Measurements from ENCODE around the gene ZMIZ1. TPM values are rescaled to one million over a fixed set of nuclear protein-coding genes. Genes with fewer than 3 reads are reported as not detected.

ZMIZ1 gene
- total RNA-seq, 2 donors from 2014 or later = 27.2 to 42.2 TPM

DNA sequence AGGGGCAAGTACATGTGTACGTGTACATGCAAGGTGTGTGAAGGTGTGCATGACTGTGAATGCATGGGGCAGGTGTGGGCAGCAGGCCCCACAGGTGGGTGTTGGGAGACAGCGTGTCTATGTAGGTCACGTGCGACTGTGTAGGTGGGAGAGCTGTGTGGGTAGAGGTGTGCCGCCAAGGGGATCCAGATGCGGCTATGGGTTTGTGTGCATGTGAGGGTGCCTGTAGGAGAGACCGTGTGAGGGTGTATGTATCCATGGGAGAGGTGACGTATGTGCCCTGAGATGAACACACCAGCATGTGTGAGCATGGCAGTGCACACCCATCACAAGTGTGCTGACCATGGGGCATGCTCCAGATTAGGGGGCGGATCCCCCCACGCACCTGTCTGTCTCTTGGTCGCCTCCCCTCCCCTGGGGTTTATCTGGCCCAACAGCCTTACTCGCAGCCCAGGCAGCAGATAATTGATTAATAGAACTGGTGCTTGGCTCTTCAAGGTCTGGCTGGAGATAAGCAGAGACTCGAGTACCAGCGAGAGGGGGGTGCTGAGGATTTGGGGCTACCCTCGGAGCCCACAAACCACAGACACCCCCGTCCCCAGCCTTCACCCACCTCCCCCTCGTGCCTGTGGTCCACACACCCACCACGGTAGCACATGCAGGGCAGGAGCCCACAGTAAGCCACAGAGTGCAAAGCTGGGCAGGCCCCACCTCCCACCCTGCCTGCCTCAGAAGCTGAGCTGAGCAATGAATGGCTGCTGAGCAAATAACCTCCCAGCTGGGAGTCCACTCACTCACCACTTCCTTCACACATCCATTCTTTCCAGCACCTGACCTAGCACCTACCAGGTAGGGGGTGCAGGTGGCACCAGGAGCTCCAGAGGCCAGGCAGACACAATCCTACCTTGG lies 41.4 kb upstream of the ZMIZ1 start:
- TF ChIP-seq, protein P1, sequence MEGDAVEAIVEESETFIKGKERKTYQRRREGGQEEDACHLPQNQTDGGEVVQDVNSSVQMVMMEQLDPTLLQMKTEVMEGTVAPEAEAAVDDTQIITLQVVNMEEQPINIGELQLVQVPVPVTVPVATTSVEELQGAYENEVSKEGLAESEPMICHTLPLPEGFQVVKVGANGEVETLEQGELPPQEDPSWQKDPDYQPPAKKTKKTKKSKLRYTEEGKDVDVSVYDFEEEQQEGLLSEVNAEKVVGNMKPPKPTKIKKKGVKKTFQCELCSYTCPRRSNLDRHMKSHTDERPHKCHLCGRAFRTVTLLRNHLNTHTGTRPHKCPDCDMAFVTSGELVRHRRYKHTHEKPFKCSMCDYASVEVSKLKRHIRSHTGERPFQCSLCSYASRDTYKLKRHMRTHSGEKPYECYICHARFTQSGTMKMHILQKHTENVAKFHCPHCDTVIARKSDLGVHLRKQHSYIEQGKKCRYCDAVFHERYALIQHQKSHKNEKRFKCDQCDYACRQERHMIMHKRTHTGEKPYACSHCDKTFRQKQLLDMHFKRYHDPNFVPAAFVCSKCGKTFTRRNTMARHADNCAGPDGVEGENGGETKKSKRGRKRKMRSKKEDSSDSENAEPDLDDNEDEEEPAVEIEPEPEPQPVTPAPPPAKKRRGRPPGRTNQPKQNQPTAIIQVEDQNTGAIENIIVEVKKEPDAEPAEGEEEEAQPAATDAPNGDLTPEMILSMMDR (IDR thresholded peaks at IDR 0.05) = no peak
- peak in 1 of 3 donors; percentile 7 for TF ChIP-seq POLR2A (IDR thresholded peaks at IDR 0.05)
- no peaks in the 10 kb centered on the region for H3K9me3 ChIP-seq
- H3K4me3 ChIP-seq = no peak overlapping the region
- 51 to 66% methylated on average over 12 to 17 of the region's 18 CpGs for WGBS, 2 donors
- intact Hi-C loops (cut with DNase I) = no loop called here
- peak overlapping the region in 3 of 4 donors; percentile 44 to 64 (median 56) for H3K27ac ChIP-seq
- no peaks in the 10 kb centered on the region for H3K27me3 ChIP-seq
- peak; percentile 16 to 34 (median 27) for DNase-seq
- no peaks in the 10 kb centered on the region for H3K36me3 ChIP-seq (replicated peaks in 1 of 2; ENCODE audit: insufficient read depth in 1 of 2, low read depth in 2 of 2)
- peaks cover 37% of the 10 kb centered on the region for H3K4me1 ChIP-seq
- ATAC-seq = peak; percentile 41

GRCh38 chr10:79028056-79028430 lies 40.7 kb upstream of the ZMIZ1 start:
- ATAC-seq (no peak), DNase-seq (peak in 1 of 4 donors; percentile 10)
- Histone ChIP-seq H3K27ac (peak overlapping the region in 3 of 4 donors; percentile 44 to 64 (median 56)), H3K4me3 (no peak overlapping the region), H3K36me3 (replicated peaks in 1 of 2; ENCODE audit: insufficient read depth in 1 of 2, low read depth in 2 of 2) (no peaks in the 10 kb centered on the region), H3K9me3 (no peaks in the 10 kb centered on the region), H3K4me1 (peaks cover 36% of the 10 kb centered on the region), H3K27me3 (no peaks in the 10 kb centered on the region)
- intact Hi-C loops (cut with DNase I) = no loop called here
- no peak for TF ChIP-seq POLR2A (IDR thresholded peaks at IDR 0.05)
- TF ChIP-seq, protein P1 (IDR thresholded peaks at IDR 0.05) = no peak
- 76 to 86% methylated on average over 2 to 4 of the region's 4 CpGs for WGBS, 2 donors

DNA sequence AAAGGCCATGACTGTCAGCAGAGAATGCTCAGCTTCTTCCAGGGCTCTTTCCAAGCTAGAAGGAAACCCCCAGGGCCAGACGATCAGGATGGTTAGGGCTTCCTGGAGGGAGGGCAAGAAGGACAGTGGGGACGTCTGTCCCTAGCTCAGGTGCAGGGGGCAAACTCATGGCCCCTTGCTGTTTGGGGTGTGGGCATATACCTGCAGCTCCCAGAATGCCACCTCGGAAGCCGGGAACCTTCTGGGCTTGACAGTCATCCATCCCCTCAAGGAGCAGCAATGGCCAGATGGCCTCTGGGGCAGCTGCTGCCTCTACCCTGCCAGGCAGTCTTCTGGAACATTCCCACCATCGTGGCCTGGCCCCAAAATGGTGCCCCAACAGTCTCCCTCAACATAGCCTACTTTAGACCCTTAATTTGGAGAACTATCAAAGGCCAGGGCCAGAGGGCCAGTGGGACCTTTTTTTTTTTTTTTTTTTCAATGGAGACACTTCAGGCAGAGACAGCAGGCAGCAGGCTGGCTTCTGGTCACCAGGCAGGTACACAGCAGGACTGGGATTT lies 40.2 kb upstream of the ZMIZ1 start:
- intact Hi-C loops (cut with DNase I) = no loop called here
- peaks cover 31% of the 10 kb centered on the region for H3K4me1 ChIP-seq
- TF ChIP-seq, protein P1 (IDR thresholded peaks at IDR 0.05) = no peak
- peak overlapping the region in 2 of 4 donors; percentile 44 to 56 for H3K27ac ChIP-seq
- no peak for ATAC-seq
- no peaks in the 10 kb centered on the region for H3K36me3 ChIP-seq (replicated peaks in 1 of 2; ENCODE audit: insufficient read depth in 1 of 2, low read depth in 2 of 2)
- no peak for DNase-seq
- no peaks in the 10 kb centered on the region for H3K9me3 ChIP-seq
- H3K27me3 ChIP-seq = no peaks in the 10 kb centered on the region
- 84 to 96% methylated on average over 3 to 4 of the region's 5 CpGs for WGBS, 2 donors
- H3K4me3 ChIP-seq = no peak overlapping the region

GRCh38 chr10:79029478-79030390 lies 39.0 kb upstream of the ZMIZ1 start:
- Histone ChIP-seq H3K27ac (no peak overlapping the region), H3K4me3 (no peak overlapping the region), H3K9me3 (no peaks in the 10 kb centered on the region), H3K4me1 (peaks cover 19% of the 10 kb centered on the region), H3K27me3 (no peaks in the 10 kb centered on the region), H3K36me3 (replicated peaks in 1 of 2; ENCODE audit: insufficient read depth in 1 of 2, low read depth in 2 of 2) (no peaks in the 10 kb centered on the region)
- WGBS, 2 donors = 86% methylated on average over 12 of the region's 12 CpGs
- no peak for ATAC-seq
- DNase-seq = no peak
- intact Hi-C loops (cut with DNase I) = no loop called here
- TF ChIP-seq, protein P1 (IDR thresholded peaks at IDR 0.05) = no peak
- no peak for TF ChIP-seq POLR2A (IDR thresholded peaks at IDR 0.05)

Measured in body of pancreas (tissue), 4 donors.